ENCODE data around the gene C14orf132. TPM values are rescaled to one million over a fixed set of nuclear protein-coding genes. Genes with fewer than 3 reads are reported as not detected.

The C14orf132 gene
- polyA plus RNA-seq, 1 donor (not counting 4 experiments of a cell fraction or from before 2014, with no cell fraction given): 1.3 TPM

DNA sequence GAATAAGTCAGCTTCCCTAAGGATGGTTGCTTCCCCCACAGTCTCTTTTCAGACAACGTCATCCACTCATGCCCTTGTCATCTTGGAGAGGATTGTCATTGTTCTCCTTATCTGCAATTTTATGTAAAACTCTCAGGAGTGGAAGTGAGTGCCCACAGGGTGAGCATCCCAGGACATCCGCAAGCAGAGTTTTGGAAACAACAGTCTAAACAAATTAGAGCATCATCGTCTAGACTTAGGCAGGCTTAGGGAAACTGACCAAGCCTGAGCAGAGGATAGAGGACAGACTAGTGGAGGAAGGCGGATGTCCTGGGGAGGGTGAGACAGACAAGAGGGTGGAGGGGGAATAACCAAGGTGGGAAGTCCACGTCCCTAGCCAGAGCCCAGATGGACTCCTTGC lies 101.8 kb downstream of the C14orf132 start:
- dilution Hi-C loops (cut with MboI; ENCODE audit: extremely low pct_ligation_motif_present, low sequenced_read_pairs): no loop called here
- H2AFZ ChIP-seq (ENCODE audit: control insufficient read depth, low read length): no peak overlapping the region
- H3K79me2 ChIP-seq (ENCODE audit: control insufficient read depth, insufficient read depth, low read length): no peaks in the 10 kb centered on the region
- H3K9me3 ChIP-seq (ENCODE audit: control insufficient read depth, low read depth, low read length): no peaks in the 10 kb centered on the region
- H3K4me2 ChIP-seq (ENCODE audit: control insufficient read depth, extremely low read depth, insufficient read depth, low read depth, low read length): no peak overlapping the region
- no peak overlapping the region for H3K4me3 ChIP-seq (ENCODE audit: control insufficient read depth in 2 of 3, extremely low read depth in 1 of 3, insufficient read depth in 2 of 3, low read depth in 1 of 3, low read length in 3 of 3)
- no peaks in the 10 kb centered on the region for H3K4me1 ChIP-seq (ENCODE audit: control insufficient read depth, extremely low read depth, insufficient read depth, low read length)
- FAIRE-seq (no peak), DNase-seq (ENCODE audit: low read depth, low spot score) (no peak)
- no peaks in the 10 kb centered on the region for H4K20me1 ChIP-seq (ENCODE audit: control insufficient read depth, extremely low read depth, insufficient read depth, low read length)
- H3K36me3 ChIP-seq (ENCODE audit: control insufficient read depth in 2 of 2, extremely low read depth in 1 of 2, insufficient read depth in 2 of 2, low read length in 2 of 2): no peaks in the 10 kb centered on the region
- no peak for TF ChIP-seq EZH2 (IDR thresholded peaks at IDR 0.05; ENCODE audit: low read length)
- TF ChIP-seq, protein P1, sequence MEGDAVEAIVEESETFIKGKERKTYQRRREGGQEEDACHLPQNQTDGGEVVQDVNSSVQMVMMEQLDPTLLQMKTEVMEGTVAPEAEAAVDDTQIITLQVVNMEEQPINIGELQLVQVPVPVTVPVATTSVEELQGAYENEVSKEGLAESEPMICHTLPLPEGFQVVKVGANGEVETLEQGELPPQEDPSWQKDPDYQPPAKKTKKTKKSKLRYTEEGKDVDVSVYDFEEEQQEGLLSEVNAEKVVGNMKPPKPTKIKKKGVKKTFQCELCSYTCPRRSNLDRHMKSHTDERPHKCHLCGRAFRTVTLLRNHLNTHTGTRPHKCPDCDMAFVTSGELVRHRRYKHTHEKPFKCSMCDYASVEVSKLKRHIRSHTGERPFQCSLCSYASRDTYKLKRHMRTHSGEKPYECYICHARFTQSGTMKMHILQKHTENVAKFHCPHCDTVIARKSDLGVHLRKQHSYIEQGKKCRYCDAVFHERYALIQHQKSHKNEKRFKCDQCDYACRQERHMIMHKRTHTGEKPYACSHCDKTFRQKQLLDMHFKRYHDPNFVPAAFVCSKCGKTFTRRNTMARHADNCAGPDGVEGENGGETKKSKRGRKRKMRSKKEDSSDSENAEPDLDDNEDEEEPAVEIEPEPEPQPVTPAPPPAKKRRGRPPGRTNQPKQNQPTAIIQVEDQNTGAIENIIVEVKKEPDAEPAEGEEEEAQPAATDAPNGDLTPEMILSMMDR (optimal IDR thresholded peaks at IDR 0.05 in 1 of 3, IDR thresholded peaks at IDR 0.05 in 1 of 3, conservative IDR thresholded peaks at IDR 0.05 in 1 of 3; ENCODE audit: extremely low read depth in 1 of 3, insufficient read depth in 2 of 3, low read length in 3 of 3): no peak
- H3K9me1 ChIP-seq (ENCODE audit: control insufficient read depth, extremely low read depth, insufficient read depth, low read length): no peaks in the 10 kb centered on the region
- H3K9ac ChIP-seq (ENCODE audit: control insufficient read depth, extremely low read depth, insufficient read depth, low read length): no peak overlapping the region
- H3K27ac ChIP-seq (ENCODE audit: control insufficient read depth, insufficient read depth, low read length): no peak overlapping the region
- H3K27me3 ChIP-seq (ENCODE audit: control insufficient read depth, extremely low read depth, insufficient read depth, low read length): no peaks in the 10 kb centered on the region

Small RNAs within 50 kb of the gene (small RNA-seq; reads per million reads assigned to genes)
- gene AL137190.1 (ENCODE audit: insufficient read length in 3 of 3, low read depth in 3 of 3, low replicate concordance in 1 of 3): 0 reads per million in 3 experiments

Other genes starting within 250 kb of the C14orf132 start
- not detected in 3 replicates for gene TUNAR, start 162.5 kb upstream of the C14orf132 start, polyA plus RNA-seq
- gene BDKRB2, start 165.5 kb downstream of the C14orf132 start, polyA plus RNA-seq: 10.9 to 13.2 TPM (median 11.2 TPM) in 3 replicates
- gene BDKRB1, start 216.8 kb downstream of the C14orf132 start, polyA plus RNA-seq: 2.8 to 3.5 TPM (median 3.4 TPM) in 3 replicates

Measured in keratinocyte (primary cell).